ENCODE results near the gene IL16.

IL16 gene

GRCh38 chr15:81209635-81210034 is 13.0 kb downstream of the IL16 start:
- DNase-seq = no peak

- DNase-seq = no peak
Observed at GRCh38 chr15:81211376-81211775, 14.7 kb downstream of the IL16 start.

GRCh38 chr15:81213982-81214381 is 17.3 kb downstream of the IL16 start:
- no peak for DNase-seq

GRCh38 chr15:81215531-81215930 is 18.9 kb downstream of the IL16 start:
- DNase-seq = no peak

GRCh38 chr15:81215983-81216382 is 19.3 kb downstream of the IL16 start:
- no peak for DNase-seq

GRCh38 chr15:81216422-81216821 is 19.7 kb downstream of the IL16 start:
- DNase-seq = no peak

- DNase-seq = no peak
Observed at GRCh38 chr15:81221449-81221848, 24.8 kb downstream of the IL16 start.

GRCh38 chr15:81222007-81222406 is 25.3 kb downstream of the IL16 start:
- no peak for DNase-seq

- no peak for DNase-seq
Observed at GRCh38 chr15:81223346-81223971, 26.8 kb downstream of the IL16 start.

- DNase-seq = no peak
Observed at GRCh38 chr15:81224232-81224631, 27.6 kb downstream of the IL16 start.

- no peak for DNase-seq
Observed at GRCh38 chr15:81225161-81225671, 28.5 kb downstream of the IL16 start.

- no peak for DNase-seq
Observed at GRCh38 chr15:81227716-81228115, 31.0 kb downstream of the IL16 start.

- no peak for DNase-seq
Observed at GRCh38 chr15:81229586-81229985, 32.9 kb downstream of the IL16 start.

- no peak for DNase-seq
Observed at GRCh38 chr15:81235276-81236123, 38.8 kb downstream of the IL16 start.

GRCh38 chr15:81239190-81239589 is 42.5 kb downstream of the IL16 start:
- no peak for DNase-seq

- DNase-seq = no peak
Observed at GRCh38 chr15:81242778-81243177, 46.1 kb downstream of the IL16 start.

GRCh38 chr15:81244306-81244705 is 47.6 kb downstream of the IL16 start:
- no peak for DNase-seq

- no peak for DNase-seq
Observed at GRCh38 chr15:81253846-81254245, 57.2 kb downstream of the IL16 start.

GRCh38 chr15:81254277-81254915 is 57.7 kb downstream of the IL16 start:
- no peak for DNase-seq

GRCh38 chr15:81254916-81255290 is 58.2 kb downstream of the IL16 start:
- DNase-seq = no peak

GRCh38 chr15:81255315-81255957 is 58.8 kb downstream of the IL16 start:
- DNase-seq = no peak

- DNase-seq = no peak
Observed at GRCh38 chr15:81255958-81256320, 59.3 kb downstream of the IL16 start.

GRCh38 chr15:81256916-81257315 is 60.2 kb downstream of the IL16 start:
- DNase-seq = no peak
